PC-3 (cell line): ENCODE data around the gene LRRC61. TPM values are rescaled to one million over a fixed set of nuclear protein-coding genes. Genes with fewer than 3 reads are reported as not detected.
A peak's percentile ranks its signal among the peaks of the same experiment; 100 is the strongest.

Experiments
- ATAC-seq: fragments of 200-7000 bp; cut with Tn5 transposase; 2 replicates; pipeline ENCODE4 v1.9.1; 2020; ENCODE audit warnings: mild to moderate bottlenecking, moderate library complexity
- BruUV-seq: library from RNA; stranded (reverse); fragments of 400-500 nt; replicated peaks from 2 replicates; lab custom pipeline; 2021; lab: Mats Ljungman, UMichigan
- CTCF ChIA-PET: fragments of 300-600 bp; sonication (Branson Sonifier 250); formaldehyde crosslinking; loops from one replicate; lab custom pipeline; 2022; ENCODE audit warnings: antibody characterized with exemption; lab: Charles Lee
- POLR2A ChIA-PET: fragments of 300-600 bp; sonication (Branson Sonifier 250); formaldehyde crosslinking; loops from one replicate; lab custom pipeline; 2022; ENCODE audit warnings: antibody characterized with exemption; ENCODE audit not compliant: unreplicated experiment; lab: Charles Lee
- DNase-seq: peaks from one replicate; pipeline ENCODE4 v3.0.0-alpha.2; 2015
- H2AFZ ChIP-seq: fragments of 300-600 bp; sonication (generic); 2 replicates; pipeline ENCODE4 v1.6.0; 2016; ENCODE audit warnings: antibody characterized with exemption, low read length
- H3F3A ChIP-seq: fragments of 300-600 bp; sonication (generic); one replicate; pipeline ENCODE4 v1.6.0; 2017; ENCODE audit warnings: antibody characterized with exemption, low read length, control low read depth, mild to moderate bottlenecking; ENCODE audit not compliant: unreplicated experiment
- H3K27ac ChIP-seq: fragments of 300-600 bp; sonication (generic); 2 replicates; pipeline ENCODE4 v1.5.1; 2016; ENCODE audit warnings: mild to moderate bottlenecking, low read length
- H3K27me3 ChIP-seq: fragments of 300-600 bp; sonication (generic); 2 replicates; pipeline ENCODE4 v1.6.1; 2016; ENCODE audit warnings: low read length, mixed read lengths
- H3K36me3 ChIP-seq: fragments of 300-600 bp; sonication (generic); 2 replicates; pipeline ENCODE4 v1.6.1; 2016; ENCODE audit warnings: low read depth, mixed run types, low read length, mixed read lengths
- H3K4me1 ChIP-seq: fragments of 300-600 bp; sonication (generic); 2 replicates; pipeline ENCODE4 v1.5.1; 2016; ENCODE audit warnings: low read length; ENCODE audit not compliant: insufficient read depth
- H3K4me2 ChIP-seq: fragments of 300-600 bp; sonication (generic); 2 replicates; pipeline ENCODE4 v1.6.0; 2016; ENCODE audit warnings: low read length
- H3K4me3 ChIP-seq: fragments of 300-600 bp; sonication (generic); 2 replicates; pipeline ENCODE4 v1.5.1; 2016; ENCODE audit warnings: mild to moderate bottlenecking, low read length, mixed read lengths
- H3K79me2 ChIP-seq: fragments of 300-600 bp; sonication (generic); 2 replicates; pipeline ENCODE4 v1.6.1; 2017; ENCODE audit warnings: low read length, mixed read lengths
- H3K9ac ChIP-seq: fragments of 300-600 bp; sonication (generic); 2 replicates; pipeline ENCODE4 v1.6.0; 2016; ENCODE audit warnings: mild to moderate bottlenecking, low read length
- H3K9me2 ChIP-seq: fragments of 300-600 bp; sonication (generic); replicated peaks from 2 replicates; pipeline ENCODE4 v1.6.1; 2016; ENCODE audit warnings: mixed run types, low read length, mixed read lengths
- H3K9me3 ChIP-seq: fragments of 300-600 bp; sonication (generic); 2 replicates; pipeline ENCODE4 v1.6.1; 2016; ENCODE audit warnings: low read length, mixed read lengths
- H4K20me1 ChIP-seq: fragments of 300-600 bp; sonication (generic); 2 replicates; pipeline ENCODE4 v1.6.1; 2016; ENCODE audit warnings: low read length, mixed read lengths
- EZH2 ChIP-seq: fragments of 300-600 bp; sonication (generic); IDR thresholded peaks from one replicate; pipeline ENCODE4 v1.6.1; 2017; ENCODE audit warnings: antibody characterized with exemption, mild to moderate bottlenecking, low read length; ENCODE audit not compliant: unreplicated experiment
- EZH2phosphoT487 ChIP-seq: fragments of 300-600 bp; sonication (generic); IDR thresholded peaks from 2 replicates; pipeline ENCODE4 v1.6.1; 2018; ENCODE audit warnings: mild to moderate bottlenecking, antibody characterized with exemption, low read length, borderline replicate concordance
- intact Hi-C: fragments of 100-400 bp; cut with micrococcal nuclease; formaldehyde crosslinking; loops from 2 replicates; pipeline ENCODE4 v1.9.0; 2023
- total RNA-seq: library from RNA; depleted of rRNA; stranded (reverse); fragments of >200 nt; gene quantifications from 2 replicates; pipeline ENCODE4 v1.2.3, GENCODE V29; 2014
- TF ChIP-seq, protein P1 (sequence below): fragments of 300-600 bp; sonication (generic); conservative IDR thresholded peaks from 2 replicates; pipeline ENCODE4 v1.5.1; 2017; ENCODE audit warnings: antibody characterized with exemption, low read depth, mild to moderate bottlenecking, low read length

The LRRC61 gene
- total RNA-seq, 1 experiment from 2014 or later = 15.1 TPM

DNA sequence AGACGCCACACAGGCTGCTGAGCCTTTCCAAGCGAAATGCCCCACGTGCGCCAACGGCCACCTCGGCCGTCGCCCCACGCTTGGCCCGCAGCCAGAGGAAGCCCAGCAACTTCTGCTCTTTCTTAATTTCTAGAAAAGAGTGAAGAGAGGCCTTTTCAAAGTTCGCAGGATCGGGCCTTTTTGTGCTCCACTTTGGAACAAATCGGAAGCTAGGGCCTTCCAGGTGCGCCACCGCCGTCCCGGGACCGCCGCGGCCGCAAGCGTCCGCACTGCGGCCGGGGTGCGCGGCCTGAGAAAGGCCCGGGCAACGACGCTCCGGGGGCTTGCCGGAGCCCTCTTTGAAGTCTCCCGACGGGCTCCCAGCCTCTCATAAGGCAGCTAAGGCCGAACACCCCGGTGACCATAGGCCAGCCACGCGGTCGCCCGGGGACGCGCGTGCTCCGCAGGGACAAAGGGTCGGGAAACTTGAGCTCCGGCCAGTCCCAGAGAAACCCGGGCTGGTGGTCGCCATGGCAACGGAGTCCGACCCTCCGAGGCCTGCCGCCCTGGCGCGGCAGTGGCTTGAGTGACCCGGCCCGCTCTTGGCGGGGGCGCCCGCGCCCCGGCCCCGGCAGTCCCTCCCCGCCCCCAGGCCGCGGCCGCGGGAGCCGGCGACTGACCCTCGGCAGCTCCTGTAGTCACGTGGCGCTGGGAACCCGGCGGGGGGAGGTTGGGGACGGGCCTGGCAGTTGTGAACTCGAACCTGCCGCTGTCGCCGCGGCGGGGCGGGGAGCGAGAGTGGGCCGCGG is 45.1 kb downstream of the LRRC61 start, which contains the start of gene REPIN1:
REPIN1 (plus strand) TSS at position 727 of the 788 bp plus-strand sequence. CDS start 890 bp downstream, outside the sequence.
- no TSS peak for BruUV-seq

DNA sequence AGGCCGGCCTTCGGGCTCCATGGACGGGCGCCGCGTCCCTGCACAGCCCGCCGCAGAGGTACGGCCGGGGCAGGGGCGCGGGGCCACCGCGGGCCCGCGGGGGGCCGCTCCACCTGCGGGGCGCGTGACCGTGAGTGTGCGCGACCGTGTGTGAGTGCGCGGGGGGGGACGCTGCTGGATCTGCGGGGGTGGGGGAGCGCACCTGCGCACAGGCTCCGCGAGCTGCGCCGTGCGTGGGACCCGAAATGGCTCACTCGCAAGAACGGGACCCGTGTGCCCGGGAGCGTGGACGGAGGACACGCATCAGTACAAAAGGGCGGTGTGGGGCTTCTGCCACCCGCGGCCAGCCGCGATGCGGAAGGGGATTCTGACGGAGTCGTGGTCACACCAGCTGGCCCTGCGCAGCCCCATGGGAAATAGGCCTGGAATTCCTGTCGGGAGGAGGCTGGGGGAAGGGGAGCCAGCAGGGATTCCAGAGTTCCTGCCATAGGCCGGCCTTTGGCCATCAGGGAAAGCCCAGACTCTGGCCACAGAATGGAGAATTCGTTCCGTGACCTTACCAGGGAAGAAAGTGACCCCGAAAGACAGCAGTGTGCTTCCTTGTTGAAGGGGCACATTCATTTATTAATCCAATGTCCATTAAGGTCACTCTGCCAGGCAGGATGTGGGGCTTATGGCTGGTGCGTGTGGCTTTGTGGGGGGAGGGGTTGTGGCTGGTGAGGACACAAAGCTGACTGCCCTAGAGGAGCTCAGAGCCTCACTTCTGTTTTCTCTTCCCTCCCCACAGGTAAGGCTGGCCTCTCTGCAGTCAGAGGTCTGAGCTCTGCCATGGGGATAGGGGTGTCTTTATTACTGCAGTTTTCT is 46.0 kb downstream of the LRRC61 start:
- TSS peak; percentile 33 for BruUV-seq
- DNase-seq = peak; percentile 52
- CTCF ChIA-PET = interaction anchor here (0.6 kb wide), 1 partner anchor 13 kb away, joined by 3 read pairs; no protein-coding TSS in a partner anchor
- intact Hi-C loops = loop anchor here (1.0 kb wide), 1 partner anchor 9 kb away; no protein-coding TSS in a partner anchor
- TF ChIP-seq EZH2phosphoT487 = no peak
- TF ChIP-seq EZH2 = no peak
- TF ChIP-seq, protein P1, sequence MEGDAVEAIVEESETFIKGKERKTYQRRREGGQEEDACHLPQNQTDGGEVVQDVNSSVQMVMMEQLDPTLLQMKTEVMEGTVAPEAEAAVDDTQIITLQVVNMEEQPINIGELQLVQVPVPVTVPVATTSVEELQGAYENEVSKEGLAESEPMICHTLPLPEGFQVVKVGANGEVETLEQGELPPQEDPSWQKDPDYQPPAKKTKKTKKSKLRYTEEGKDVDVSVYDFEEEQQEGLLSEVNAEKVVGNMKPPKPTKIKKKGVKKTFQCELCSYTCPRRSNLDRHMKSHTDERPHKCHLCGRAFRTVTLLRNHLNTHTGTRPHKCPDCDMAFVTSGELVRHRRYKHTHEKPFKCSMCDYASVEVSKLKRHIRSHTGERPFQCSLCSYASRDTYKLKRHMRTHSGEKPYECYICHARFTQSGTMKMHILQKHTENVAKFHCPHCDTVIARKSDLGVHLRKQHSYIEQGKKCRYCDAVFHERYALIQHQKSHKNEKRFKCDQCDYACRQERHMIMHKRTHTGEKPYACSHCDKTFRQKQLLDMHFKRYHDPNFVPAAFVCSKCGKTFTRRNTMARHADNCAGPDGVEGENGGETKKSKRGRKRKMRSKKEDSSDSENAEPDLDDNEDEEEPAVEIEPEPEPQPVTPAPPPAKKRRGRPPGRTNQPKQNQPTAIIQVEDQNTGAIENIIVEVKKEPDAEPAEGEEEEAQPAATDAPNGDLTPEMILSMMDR = no peak
- H3K9me2 ChIP-seq = no peaks in the 10 kb centered on the region
- H3K4me1 ChIP-seq = peaks cover 25% of the 10 kb centered on the region
- no peaks in the 10 kb centered on the region for H3K9me3 ChIP-seq
- peak overlapping the region; percentile 87 for H3K4me3 ChIP-seq
- POLR2A ChIA-PET = interaction anchor here (0.6 to 0.8 kb wide), 5 partner anchors 13 to 509 kb away, joined by 3 to 6 read pairs (median 4); partner anchors contain the start of gene ACTR3C
- peak overlapping the region; percentile 71 for H2AFZ ChIP-seq
- no peaks in the 10 kb centered on the region for H3K36me3 ChIP-seq
- H3K27me3 ChIP-seq = no peaks in the 10 kb centered on the region
- H3F3A ChIP-seq = no peaks in the 10 kb centered on the region
- peak overlapping the region; percentile 94 for H3K4me2 ChIP-seq
- H4K20me1 ChIP-seq = 0 out of 2 replicates have a peak, but pooled peaks cover 11% of the 10 kb centered on the region
- H3K79me2 ChIP-seq = peaks cover 52% of the 10 kb centered on the region
- H3K9ac ChIP-seq = peak overlapping the region; percentile 92
- peak; percentile 49 for ATAC-seq
- peak overlapping the region; percentile 83 for H3K27ac ChIP-seq

More for the DNA sequence above, 45.1 kb downstream of the LRRC61 start, which contains the start of gene REPIN1:
- Histone ChIP-seq H3F3A (no peaks in the 10 kb centered on the region), H3K27ac (peak within 1 kb of the TSS; percentile 83), H4K20me1 (0 out of 2 replicates have a peak, but pooled peaks cover 11% of the 10 kb centered on the region), H3K9ac (peak within 1 kb of the TSS; percentile 92), H3K4me3 (peak within 1 kb of the TSS; percentile 87), H2AFZ (peak within 1 kb of the TSS; percentile 71), H3K27me3 (no peaks in the 10 kb centered on the region), H3K36me3 (no peaks in the 10 kb centered on the region), H3K4me2 (peak within 1 kb of the TSS; percentile 94), H3K79me2 (peaks cover 46% of the 10 kb centered on the region), H3K9me2 (no peaks in the 10 kb centered on the region), H3K9me3 (no peaks in the 10 kb centered on the region), H3K4me1 (peaks cover 30% of the 10 kb centered on the region)
- peak; percentile 80 for DNase-seq
- ChIA-PET CTCF (no interaction called here), POLR2A (interaction anchor here (0.6 kb wide), 2 partner anchors 17 to 45 kb away, joined by 3 to 5 read pairs; partner anchors contain the start of gene ACTR3C)
- TF ChIP-seq, protein P1 = no peak
- no peak for TF ChIP-seq EZH2
- TF ChIP-seq EZH2phosphoT487 = 0 out of 2 replicates have a peak, but pooled peaks have one; percentile 44
- intact Hi-C loops = no loop called here
- peak; percentile 54 for ATAC-seq
